WTC11 (cell line): Measurements from ENCODE around the gene ATN1. TPM values are rescaled to one million over a fixed set of nuclear protein-coding genes. Genes with fewer than 3 reads are reported as not detected.

Experiments used
- CREM ChIP-seq: sonication (generic); formaldehyde crosslinking; IDR thresholded peaks from 2 replicates; pipeline ENCODE4 v1.8.1; 2022; ENCODE audit warnings: mild to moderate bottlenecking, missing genetic modification reagents, moderate library complexity
- ELF4 ChIP-seq: sonication (generic); formaldehyde crosslinking; IDR thresholded peaks from 2 replicates; pipeline ENCODE4 v1.8.1; 2022; ENCODE audit warnings: low read depth, mild to moderate bottlenecking, moderate library complexity, missing genetic modification reagents
- GTF2I ChIP-seq: fragments of 250-450 bp; sonication (Bioruptor Pico); conservative IDR thresholded peaks from 2 replicates; pipeline ENCODE4 v1.4.0; 2021; ENCODE audit warnings: mild to moderate bottlenecking
- NFE2L1 ChIP-seq: sonication (generic); formaldehyde crosslinking; IDR thresholded peaks from 2 replicates; pipeline ENCODE4 v1.8.1; 2023; ENCODE audit warnings: missing genetic modification reagents
- NR2C2 ChIP-seq: sonication (generic); formaldehyde crosslinking; IDR thresholded peaks from 2 replicates; pipeline ENCODE4 v1.8.0; 2022; ENCODE audit warnings: mild to moderate bottlenecking, missing genetic modification reagents
- SMAD4 ChIP-seq: sonication (generic); formaldehyde crosslinking; IDR thresholded peaks from 2 replicates; pipeline ENCODE4 v1.8.0; 2022; ENCODE audit warnings: mild to moderate bottlenecking, missing genetic modification reagents
- SP1 ChIP-seq: sonication (generic); formaldehyde crosslinking; conservative IDR thresholded peaks from 2 replicates; pipeline ENCODE4 v1.8.1; 2022; ENCODE audit warnings: missing genetic modification reagents
- TCF7 ChIP-seq: sonication (generic); formaldehyde crosslinking; IDR thresholded peaks from 2 replicates; pipeline ENCODE4 v1.8.0; 2022; ENCODE audit warnings: mild to moderate bottlenecking, low read depth, missing genetic modification reagents, moderate library complexity
- ZNF396 ChIP-seq: fragments of 250-450 bp; sonication (Bioruptor Pico); IDR thresholded peaks from 2 replicates; pipeline ENCODE4 v1.8.0; 2021; ENCODE audit warnings: mild to moderate bottlenecking, moderate library complexity, borderline replicate concordance
- ZNF416 ChIP-seq: fragments of 250-450 bp; sonication (Bioruptor Pico); IDR thresholded peaks from 2 replicates; pipeline ENCODE4 v1.9.0; 2021; ENCODE audit warnings: mild to moderate bottlenecking, inconsistent platforms
- ZNF671 ChIP-seq: fragments of 250-450 bp; sonication (Bioruptor Pico); IDR thresholded peaks from 2 replicates; pipeline ENCODE4 v1.8.0; 2021; ENCODE audit warnings: mild to moderate bottlenecking
- total RNA-seq: library from RNA; stranded (reverse); gene quantifications from 3 replicates; pipeline ENCODE4 v1.2.3, GENCODE V29; 2021
- TF ChIP-seq, protein P1 (sequence below): fragments of 250-450 bp; sonication (Bioruptor Pico); IDR thresholded peaks from 2 replicates; pipeline ENCODE4 v1.9.0; 2021; ENCODE audit warnings: mild to moderate bottlenecking, borderline replicate concordance
- TF ChIP-seq, protein P2 (sequence below): sonication (generic); formaldehyde crosslinking; IDR thresholded peaks from 2 replicates; pipeline ENCODE4 v1.8.1; 2022; ENCODE audit warnings: low read depth, mild to moderate bottlenecking, moderate library complexity, missing genetic modification reagents, borderline replicate concordance
- TF ChIP-seq, protein P3 (sequence below): fragments of 250-450 bp; sonication (Bioruptor Pico); IDR thresholded peaks from 2 replicates; pipeline ENCODE4 v1.8.0; 2021; ENCODE audit warnings: mild to moderate bottlenecking
- TF ChIP-seq, protein P4 (sequence below): sonication (generic); formaldehyde crosslinking; IDR thresholded peaks from 2 replicates; pipeline ENCODE4 v1.8.0; 2023; ENCODE audit warnings: missing genetic modification reagents
- TF ChIP-seq, protein P5 (sequence below): sonication (generic); formaldehyde crosslinking; IDR thresholded peaks from 2 replicates; pipeline ENCODE4 v1.8.1; 2023; ENCODE audit warnings: mild to moderate bottlenecking, missing genetic modification reagents, borderline replicate concordance
- TF ChIP-seq, protein P6 (sequence below): sonication (generic); formaldehyde crosslinking; IDR thresholded peaks from 2 replicates; pipeline ENCODE4 v1.8.0; 2023; ENCODE audit warnings: missing genetic modification reagents, mild to moderate bottlenecking, borderline replicate concordance
- TF ChIP-seq, protein P7 (sequence below): fragments of 250-450 bp; sonication (Bioruptor Pico); IDR thresholded peaks from 2 replicates; pipeline ENCODE4 v1.9.0; 2021; ENCODE audit warnings: mild to moderate bottlenecking

ATN1 gene
- total RNA-seq, 1 experiment from 2014 or later: 87.1 TPM

DNA sequence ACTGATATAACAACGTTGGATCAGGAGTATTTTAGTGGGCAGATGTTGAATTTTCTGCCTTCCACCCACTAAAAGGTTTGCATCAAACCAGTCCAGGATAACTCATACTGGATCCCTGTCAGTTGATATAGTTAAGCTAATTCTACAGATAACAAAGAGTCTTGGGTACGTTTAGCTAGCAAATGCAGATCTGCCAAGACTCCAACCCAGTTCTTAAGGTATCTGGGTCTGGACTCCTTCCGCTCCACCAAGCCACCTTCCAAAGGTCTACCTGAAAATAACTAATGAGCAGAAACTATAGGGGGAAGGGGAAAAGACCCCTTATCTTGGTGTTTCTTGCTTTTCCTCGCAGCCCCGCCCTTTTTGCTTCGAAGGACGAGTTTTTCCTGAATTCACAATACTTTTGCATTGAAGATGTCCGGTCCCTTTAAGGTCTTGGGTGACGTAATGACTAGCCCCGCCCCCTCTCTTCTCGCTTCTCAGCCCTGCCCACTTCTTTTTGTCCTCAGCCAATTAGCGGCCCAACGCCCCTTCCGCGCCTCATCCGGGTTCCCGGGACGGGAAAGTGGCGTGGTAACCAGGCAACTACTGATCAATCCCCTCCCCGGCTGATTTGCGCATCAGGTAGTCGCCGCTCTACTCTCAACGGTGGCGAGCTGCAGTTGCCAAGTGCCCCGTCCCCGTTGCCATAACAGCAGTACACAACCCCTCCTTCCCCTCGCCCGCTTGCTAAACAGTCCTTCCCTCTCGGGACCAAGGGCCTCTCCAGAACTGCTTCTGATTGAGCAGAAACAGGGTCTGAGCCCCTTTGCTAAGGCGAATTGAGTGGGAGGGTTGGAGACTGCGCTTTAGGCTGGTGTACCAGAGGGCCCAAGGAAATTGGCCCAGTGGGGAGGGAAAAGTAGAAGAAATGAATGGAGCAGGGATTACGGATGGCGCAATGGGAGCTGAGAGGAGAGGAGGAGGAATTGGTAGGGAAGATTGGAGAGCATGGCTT lies 23.2 kb upstream of the ATN1 start, which contains the start of gene LRRC23 (continued):
- TF ChIP-seq, protein P1, sequence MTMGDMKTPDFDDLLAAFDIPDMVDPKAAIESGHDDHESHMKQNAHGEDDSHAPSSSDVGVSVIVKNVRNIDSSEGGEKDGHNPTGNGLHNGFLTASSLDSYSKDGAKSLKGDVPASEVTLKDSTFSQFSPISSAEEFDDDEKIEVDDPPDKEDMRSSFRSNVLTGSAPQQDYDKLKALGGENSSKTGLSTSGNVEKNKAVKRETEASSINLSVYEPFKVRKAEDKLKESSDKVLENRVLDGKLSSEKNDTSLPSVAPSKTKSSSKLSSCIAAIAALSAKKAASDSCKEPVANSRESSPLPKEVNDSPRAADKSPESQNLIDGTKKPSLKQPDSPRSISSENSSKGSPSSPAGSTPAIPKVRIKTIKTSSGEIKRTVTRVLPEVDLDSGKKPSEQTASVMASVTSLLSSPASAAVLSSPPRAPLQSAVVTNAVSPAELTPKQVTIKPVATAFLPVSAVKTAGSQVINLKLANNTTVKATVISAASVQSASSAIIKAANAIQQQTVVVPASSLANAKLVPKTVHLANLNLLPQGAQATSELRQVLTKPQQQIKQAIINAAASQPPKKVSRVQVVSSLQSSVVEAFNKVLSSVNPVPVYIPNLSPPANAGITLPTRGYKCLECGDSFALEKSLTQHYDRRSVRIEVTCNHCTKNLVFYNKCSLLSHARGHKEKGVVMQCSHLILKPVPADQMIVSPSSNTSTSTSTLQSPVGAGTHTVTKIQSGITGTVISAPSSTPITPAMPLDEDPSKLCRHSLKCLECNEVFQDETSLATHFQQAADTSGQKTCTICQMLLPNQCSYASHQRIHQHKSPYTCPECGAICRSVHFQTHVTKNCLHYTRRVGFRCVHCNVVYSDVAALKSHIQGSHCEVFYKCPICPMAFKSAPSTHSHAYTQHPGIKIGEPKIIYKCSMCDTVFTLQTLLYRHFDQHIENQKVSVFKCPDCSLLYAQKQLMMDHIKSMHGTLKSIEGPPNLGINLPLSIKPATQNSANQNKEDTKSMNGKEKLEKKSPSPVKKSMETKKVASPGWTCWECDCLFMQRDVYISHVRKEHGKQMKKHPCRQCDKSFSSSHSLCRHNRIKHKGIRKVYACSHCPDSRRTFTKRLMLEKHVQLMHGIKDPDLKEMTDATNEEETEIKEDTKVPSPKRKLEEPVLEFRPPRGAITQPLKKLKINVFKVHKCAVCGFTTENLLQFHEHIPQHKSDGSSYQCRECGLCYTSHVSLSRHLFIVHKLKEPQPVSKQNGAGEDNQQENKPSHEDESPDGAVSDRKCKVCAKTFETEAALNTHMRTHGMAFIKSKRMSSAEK (CRISPR knock-in tag): no peak
- TF ChIP-seq SMAD4 (CRISPR knock-in tag) (no peak), SP1 (CRISPR knock-in tag) (peak; percentile 81), CREM (CRISPR knock-in tag) (0 out of 2 replicates have a peak, but pooled peaks have one; percentile 51), NFE2L1 (CRISPR knock-in tag) (no peak), ZNF416 (CRISPR knock-in tag) (no peak), ZNF671 (CRISPR knock-in tag) (no peak), GTF2I (no peak), TCF7 (CRISPR knock-in tag) (no peak), ELF4 (CRISPR knock-in tag) (no peak), ZNF396 (CRISPR knock-in tag) (no peak), NR2C2 (no peak)
- TF ChIP-seq, protein P2, sequence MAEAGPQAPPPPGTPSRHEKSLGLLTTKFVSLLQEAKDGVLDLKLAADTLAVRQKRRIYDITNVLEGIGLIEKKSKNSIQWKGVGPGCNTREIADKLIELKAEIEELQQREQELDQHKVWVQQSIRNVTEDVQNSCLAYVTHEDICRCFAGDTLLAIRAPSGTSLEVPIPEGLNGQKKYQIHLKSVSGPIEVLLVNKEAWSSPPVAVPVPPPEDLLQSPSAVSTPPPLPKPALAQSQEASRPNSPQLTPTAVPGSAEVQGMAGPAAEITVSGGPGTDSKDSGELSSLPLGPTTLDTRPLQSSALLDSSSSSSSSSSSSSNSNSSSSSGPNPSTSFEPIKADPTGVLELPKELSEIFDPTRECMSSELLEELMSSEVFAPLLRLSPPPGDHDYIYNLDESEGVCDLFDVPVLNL (CRISPR knock-in tag): no peak
- TF ChIP-seq, protein P3, sequence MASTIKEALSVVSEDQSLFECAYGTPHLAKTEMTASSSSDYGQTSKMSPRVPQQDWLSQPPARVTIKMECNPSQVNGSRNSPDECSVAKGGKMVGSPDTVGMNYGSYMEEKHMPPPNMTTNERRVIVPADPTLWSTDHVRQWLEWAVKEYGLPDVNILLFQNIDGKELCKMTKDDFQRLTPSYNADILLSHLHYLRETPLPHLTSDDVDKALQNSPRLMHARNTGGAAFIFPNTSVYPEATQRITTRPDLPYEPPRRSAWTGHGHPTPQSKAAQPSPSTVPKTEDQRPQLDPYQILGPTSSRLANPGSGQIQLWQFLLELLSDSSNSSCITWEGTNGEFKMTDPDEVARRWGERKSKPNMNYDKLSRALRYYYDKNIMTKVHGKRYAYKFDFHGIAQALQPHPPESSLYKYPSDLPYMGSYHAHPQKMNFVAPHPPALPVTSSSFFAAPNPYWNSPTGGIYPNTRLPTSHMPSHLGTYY (CRISPR knock-in tag): no peak
- TF ChIP-seq, protein P4, sequence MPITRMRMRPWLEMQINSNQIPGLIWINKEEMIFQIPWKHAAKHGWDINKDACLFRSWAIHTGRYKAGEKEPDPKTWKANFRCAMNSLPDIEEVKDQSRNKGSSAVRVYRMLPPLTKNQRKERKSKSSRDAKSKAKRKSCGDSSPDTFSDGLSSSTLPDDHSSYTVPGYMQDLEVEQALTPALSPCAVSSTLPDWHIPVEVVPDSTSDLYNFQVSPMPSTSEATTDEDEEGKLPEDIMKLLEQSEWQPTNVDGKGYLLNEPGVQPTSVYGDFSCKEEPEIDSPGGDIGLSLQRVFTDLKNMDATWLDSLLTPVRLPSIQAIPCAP: no peak
- TF ChIP-seq, protein P5, sequence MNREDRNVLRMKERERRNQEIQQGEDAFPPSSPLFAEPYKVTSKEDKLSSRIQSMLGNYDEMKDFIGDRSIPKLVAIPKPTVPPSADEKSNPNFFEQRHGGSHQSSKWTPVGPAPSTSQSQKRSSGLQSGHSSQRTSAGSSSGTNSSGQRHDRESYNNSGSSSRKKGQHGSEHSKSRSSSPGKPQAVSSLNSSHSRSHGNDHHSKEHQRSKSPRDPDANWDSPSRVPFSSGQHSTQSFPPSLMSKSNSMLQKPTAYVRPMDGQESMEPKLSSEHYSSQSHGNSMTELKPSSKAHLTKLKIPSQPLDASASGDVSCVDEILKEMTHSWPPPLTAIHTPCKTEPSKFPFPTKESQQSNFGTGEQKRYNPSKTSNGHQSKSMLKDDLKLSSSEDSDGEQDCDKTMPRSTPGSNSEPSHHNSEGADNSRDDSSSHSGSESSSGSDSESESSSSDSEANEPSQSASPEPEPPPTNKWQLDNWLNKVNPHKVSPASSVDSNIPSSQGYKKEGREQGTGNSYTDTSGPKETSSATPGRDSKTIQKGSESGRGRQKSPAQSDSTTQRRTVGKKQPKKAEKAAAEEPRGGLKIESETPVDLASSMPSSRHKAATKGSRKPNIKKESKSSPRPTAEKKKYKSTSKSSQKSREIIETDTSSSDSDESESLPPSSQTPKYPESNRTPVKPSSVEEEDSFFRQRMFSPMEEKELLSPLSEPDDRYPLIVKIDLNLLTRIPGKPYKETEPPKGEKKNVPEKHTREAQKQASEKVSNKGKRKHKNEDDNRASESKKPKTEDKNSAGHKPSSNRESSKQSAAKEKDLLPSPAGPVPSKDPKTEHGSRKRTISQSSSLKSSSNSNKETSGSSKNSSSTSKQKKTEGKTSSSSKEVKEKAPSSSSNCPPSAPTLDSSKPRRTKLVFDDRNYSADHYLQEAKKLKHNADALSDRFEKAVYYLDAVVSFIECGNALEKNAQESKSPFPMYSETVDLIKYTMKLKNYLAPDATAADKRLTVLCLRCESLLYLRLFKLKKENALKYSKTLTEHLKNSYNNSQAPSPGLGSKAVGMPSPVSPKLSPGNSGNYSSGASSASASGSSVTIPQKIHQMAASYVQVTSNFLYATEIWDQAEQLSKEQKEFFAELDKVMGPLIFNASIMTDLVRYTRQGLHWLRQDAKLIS: no peak
- TF ChIP-seq, protein P6, sequence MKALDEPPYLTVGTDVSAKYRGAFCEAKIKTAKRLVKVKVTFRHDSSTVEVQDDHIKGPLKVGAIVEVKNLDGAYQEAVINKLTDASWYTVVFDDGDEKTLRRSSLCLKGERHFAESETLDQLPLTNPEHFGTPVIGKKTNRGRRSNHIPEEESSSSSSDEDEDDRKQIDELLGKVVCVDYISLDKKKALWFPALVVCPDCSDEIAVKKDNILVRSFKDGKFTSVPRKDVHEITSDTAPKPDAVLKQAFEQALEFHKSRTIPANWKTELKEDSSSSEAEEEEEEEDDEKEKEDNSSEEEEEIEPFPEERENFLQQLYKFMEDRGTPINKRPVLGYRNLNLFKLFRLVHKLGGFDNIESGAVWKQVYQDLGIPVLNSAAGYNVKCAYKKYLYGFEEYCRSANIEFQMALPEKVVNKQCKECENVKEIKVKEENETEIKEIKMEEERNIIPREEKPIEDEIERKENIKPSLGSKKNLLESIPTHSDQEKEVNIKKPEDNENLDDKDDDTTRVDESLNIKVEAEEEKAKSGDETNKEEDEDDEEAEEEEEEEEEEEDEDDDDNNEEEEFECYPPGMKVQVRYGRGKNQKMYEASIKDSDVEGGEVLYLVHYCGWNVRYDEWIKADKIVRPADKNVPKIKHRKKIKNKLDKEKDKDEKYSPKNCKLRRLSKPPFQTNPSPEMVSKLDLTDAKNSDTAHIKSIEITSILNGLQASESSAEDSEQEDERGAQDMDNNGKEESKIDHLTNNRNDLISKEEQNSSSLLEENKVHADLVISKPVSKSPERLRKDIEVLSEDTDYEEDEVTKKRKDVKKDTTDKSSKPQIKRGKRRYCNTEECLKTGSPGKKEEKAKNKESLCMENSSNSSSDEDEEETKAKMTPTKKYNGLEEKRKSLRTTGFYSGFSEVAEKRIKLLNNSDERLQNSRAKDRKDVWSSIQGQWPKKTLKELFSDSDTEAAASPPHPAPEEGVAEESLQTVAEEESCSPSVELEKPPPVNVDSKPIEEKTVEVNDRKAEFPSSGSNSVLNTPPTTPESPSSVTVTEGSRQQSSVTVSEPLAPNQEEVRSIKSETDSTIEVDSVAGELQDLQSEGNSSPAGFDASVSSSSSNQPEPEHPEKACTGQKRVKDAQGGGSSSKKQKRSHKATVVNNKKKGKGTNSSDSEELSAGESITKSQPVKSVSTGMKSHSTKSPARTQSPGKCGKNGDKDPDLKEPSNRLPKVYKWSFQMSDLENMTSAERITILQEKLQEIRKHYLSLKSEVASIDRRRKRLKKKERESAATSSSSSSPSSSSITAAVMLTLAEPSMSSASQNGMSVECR (CRISPR knock-in tag): no peak
- TF ChIP-seq, protein P7, sequence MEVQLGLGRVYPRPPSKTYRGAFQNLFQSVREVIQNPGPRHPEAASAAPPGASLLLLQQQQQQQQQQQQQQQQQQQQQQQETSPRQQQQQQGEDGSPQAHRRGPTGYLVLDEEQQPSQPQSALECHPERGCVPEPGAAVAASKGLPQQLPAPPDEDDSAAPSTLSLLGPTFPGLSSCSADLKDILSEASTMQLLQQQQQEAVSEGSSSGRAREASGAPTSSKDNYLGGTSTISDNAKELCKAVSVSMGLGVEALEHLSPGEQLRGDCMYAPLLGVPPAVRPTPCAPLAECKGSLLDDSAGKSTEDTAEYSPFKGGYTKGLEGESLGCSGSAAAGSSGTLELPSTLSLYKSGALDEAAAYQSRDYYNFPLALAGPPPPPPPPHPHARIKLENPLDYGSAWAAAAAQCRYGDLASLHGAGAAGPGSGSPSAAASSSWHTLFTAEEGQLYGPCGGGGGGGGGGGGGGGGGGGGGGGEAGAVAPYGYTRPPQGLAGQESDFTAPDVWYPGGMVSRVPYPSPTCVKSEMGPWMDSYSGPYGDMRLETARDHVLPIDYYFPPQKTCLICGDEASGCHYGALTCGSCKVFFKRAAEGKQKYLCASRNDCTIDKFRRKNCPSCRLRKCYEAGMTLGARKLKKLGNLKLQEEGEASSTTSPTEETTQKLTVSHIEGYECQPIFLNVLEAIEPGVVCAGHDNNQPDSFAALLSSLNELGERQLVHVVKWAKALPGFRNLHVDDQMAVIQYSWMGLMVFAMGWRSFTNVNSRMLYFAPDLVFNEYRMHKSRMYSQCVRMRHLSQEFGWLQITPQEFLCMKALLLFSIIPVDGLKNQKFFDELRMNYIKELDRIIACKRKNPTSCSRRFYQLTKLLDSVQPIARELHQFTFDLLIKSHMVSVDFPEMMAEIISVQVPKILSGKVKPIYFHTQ: 0 out of 2 replicates have a peak, but pooled peaks have one; percentile 41
